Smooth muscle cell of the coronary artery (primary cell): ENCODE data around the gene CCM2L. TPM values are rescaled to one million over a fixed set of nuclear protein-coding genes. Genes with fewer than 3 reads are reported as not detected.

Experiments used
- total RNA-seq: library from RNA; depleted of rRNA; stranded (reverse); fragments of >200 nt; gene quantifications from 2 replicates; pipeline ENCODE4 v1.2.3, GENCODE V29; 2014; ENCODE audit warnings: low replicate concordance

Gene CCM2L
- 0.23 TPM in 1 of 2 replicates, not detected in the other for total RNA-seq

GRCh38 chr20:32010101-32010500 lies at the start of gene CCM2L:
Gene CCM2L (plus strand): TSS chr20:32010438. CDS start chr20:32010455, 17 bp downstream.

GRCh38 chr20:31967830-31968249 lies 42.4 kb upstream of the CCM2L start, which contains the start of gene XKR7:
Gene XKR7 (plus strand): TSS chr20:31968151. CDS start chr20:31968176, 25 bp downstream.

GRCh38 chr20:32052090-32052777 lies 42.0 kb downstream of the CCM2L start, which contains the start of gene HCK:
Gene HCK (plus strand): TSS chr20:32052242.

Other genes with a start within 250 kb of the CCM2L start
- 1.1 TPM in 1 of 2 replicates, not detected in the other for gene MYLK2, start 191.1 kb upstream of the CCM2L start, total RNA-seq
- 0.35 and 26.9 TPM in 2 replicates for gene FOXS1, start 164.8 kb upstream of the CCM2L start, total RNA-seq
- gene DUSP15, start 139.9 kb upstream of the CCM2L start, total RNA-seq, result 0.23 TPM in 1 of 2 replicates, not detected in the other
- under 0.01 TPM in 1 of 2 replicates, not detected in the other for gene TTLL9, start 139.8 kb upstream of the CCM2L start, total RNA-seq
- 4.4 and 5.3 TPM in 2 replicates for gene PDRG1, start 58.4 kb upstream of the CCM2L start, total RNA-seq
- not detected in 2 replicates for gene XKR7, start 42.3 kb upstream of the CCM2L start, total RNA-seq
- not detected in 2 replicates for gene HCK, start 41.8 kb downstream of the CCM2L start, total RNA-seq
- 22.9 and 24.5 TPM in 2 replicates for gene TM9SF4, start 99.3 kb downstream of the CCM2L start, total RNA-seq
- gene PLAGL2, start 197.3 kb downstream of the CCM2L start, total RNA-seq, result 0.59 and 1.1 TPM in 2 replicates
- gene POFUT1, start 197.4 kb downstream of the CCM2L start, total RNA-seq, result 27.4 and 29.1 TPM in 2 replicates